ENCODE data around the gene SCN5A.

Gene SCN5A

GRCh38 chr3:38636464-38636863 lies 13.0 kb downstream of the SCN5A start:
- no peaks in the 10 kb centered on the region for H3K36me3 ChIP-seq (ENCODE audit: control insufficient read depth, insufficient read depth, low read length)
- no peaks in the 10 kb centered on the region for H3K27me3 ChIP-seq (ENCODE audit: control insufficient read depth, insufficient read depth, low read length)
- H3K4me1 ChIP-seq (ENCODE audit: control insufficient read depth, insufficient read depth, low read length) = peaks cover 23% of the 10 kb centered on the region
- H3K4me3 ChIP-seq (ENCODE audit: low read depth, low read length) = no peak overlapping the region
- no peaks in the 10 kb centered on the region for H3K9me3 ChIP-seq (ENCODE audit: control insufficient read depth, insufficient read depth, low read length)
- H3K9ac ChIP-seq (ENCODE audit: low read depth, low read length) = no peak overlapping the region

GRCh38 chr3:38634111-38634510 lies 15.4 kb downstream of the SCN5A start:
- Histone ChIP-seq H3K4me1 (ENCODE audit: control insufficient read depth, insufficient read depth, low read length) (peaks cover 30% of the 10 kb centered on the region), H3K9me3 (ENCODE audit: control insufficient read depth, insufficient read depth, low read length) (no peaks in the 10 kb centered on the region), H3K27me3 (ENCODE audit: control insufficient read depth, insufficient read depth, low read length) (no peaks in the 10 kb centered on the region), H3K4me3 (ENCODE audit: low read depth, low read length) (no peak overlapping the region), H3K9ac (ENCODE audit: low read depth, low read length) (no peak overlapping the region), H3K36me3 (ENCODE audit: control insufficient read depth, insufficient read depth, low read length) (no peaks in the 10 kb centered on the region)

- no peak overlapping the region for H3K9ac ChIP-seq (ENCODE audit: low read depth, low read length)
Observed at GRCh38 chr3:38632989-38633388, 16.5 kb downstream of the SCN5A start.

GRCh38 chr3:38630606-38631005 lies 18.9 kb downstream of the SCN5A start:
- H3K9me3 ChIP-seq (ENCODE audit: control insufficient read depth, insufficient read depth, low read length) = no peaks in the 10 kb centered on the region
- no peak overlapping the region for H3K4me3 ChIP-seq (ENCODE audit: low read depth, low read length)
- peaks cover 10% of the 10 kb centered on the region for H3K4me1 ChIP-seq (ENCODE audit: control insufficient read depth, insufficient read depth, low read length)
- no peaks in the 10 kb centered on the region for H3K36me3 ChIP-seq (ENCODE audit: control insufficient read depth, insufficient read depth, low read length)
- H3K27me3 ChIP-seq (ENCODE audit: control insufficient read depth, insufficient read depth, low read length) = no peaks in the 10 kb centered on the region
- H3K9ac ChIP-seq (ENCODE audit: low read depth, low read length) = no peak overlapping the region

More at GRCh38 chr3:38632989-38633388, 16.5 kb downstream of the SCN5A start:
- Histone ChIP-seq H3K27me3 (ENCODE audit: control insufficient read depth, insufficient read depth, low read length) (no peaks in the 10 kb centered on the region), H3K36me3 (ENCODE audit: control insufficient read depth, insufficient read depth, low read length) (no peaks in the 10 kb centered on the region), H3K4me1 (ENCODE audit: control insufficient read depth, insufficient read depth, low read length) (peaks cover 23% of the 10 kb centered on the region), H3K4me3 (ENCODE audit: low read depth, low read length) (no peak overlapping the region), H3K9me3 (ENCODE audit: control insufficient read depth, insufficient read depth, low read length) (no peaks in the 10 kb centered on the region)

GRCh38 chr3:38630070-38630469 lies 19.4 kb downstream of the SCN5A start:
- no peaks in the 10 kb centered on the region for H3K36me3 ChIP-seq (ENCODE audit: control insufficient read depth, insufficient read depth, low read length)
- H3K4me1 ChIP-seq (ENCODE audit: control insufficient read depth, insufficient read depth, low read length) = peaks cover 10% of the 10 kb centered on the region
- H3K27me3 ChIP-seq (ENCODE audit: control insufficient read depth, insufficient read depth, low read length) = no peaks in the 10 kb centered on the region
- H3K9me3 ChIP-seq (ENCODE audit: control insufficient read depth, insufficient read depth, low read length) = no peaks in the 10 kb centered on the region
- no peak overlapping the region for H3K4me3 ChIP-seq (ENCODE audit: low read depth, low read length)
- no peak overlapping the region for H3K9ac ChIP-seq (ENCODE audit: low read depth, low read length)

- no peaks in the 10 kb centered on the region for H3K9me3 ChIP-seq (ENCODE audit: control insufficient read depth, insufficient read depth, low read length)
- H3K4me3 ChIP-seq (ENCODE audit: low read depth, low read length) = no peak overlapping the region
- no peaks in the 10 kb centered on the region for H3K36me3 ChIP-seq (ENCODE audit: control insufficient read depth, insufficient read depth, low read length)
- no peaks in the 10 kb centered on the region for H3K27me3 ChIP-seq (ENCODE audit: control insufficient read depth, insufficient read depth, low read length)
- H3K9ac ChIP-seq (ENCODE audit: low read depth, low read length) = no peak overlapping the region
- H3K4me1 ChIP-seq (ENCODE audit: control insufficient read depth, insufficient read depth, low read length) = peaks cover 10% of the 10 kb centered on the region
Observed at GRCh38 chr3:38628835-38629234, 20.7 kb downstream of the SCN5A start.

- H3K9ac ChIP-seq (ENCODE audit: low read depth, low read length) = no peak overlapping the region
- no peaks in the 10 kb centered on the region for H3K9me3 ChIP-seq (ENCODE audit: control insufficient read depth, insufficient read depth, low read length)
- H3K4me1 ChIP-seq (ENCODE audit: control insufficient read depth, insufficient read depth, low read length) = peaks cover 10% of the 10 kb centered on the region
- no peaks in the 10 kb centered on the region for H3K27me3 ChIP-seq (ENCODE audit: control insufficient read depth, insufficient read depth, low read length)
- no peak overlapping the region for H3K4me3 ChIP-seq (ENCODE audit: low read depth, low read length)
- no peaks in the 10 kb centered on the region for H3K36me3 ChIP-seq (ENCODE audit: control insufficient read depth, insufficient read depth, low read length)
Observed at GRCh38 chr3:38627956-38628355, 21.5 kb downstream of the SCN5A start.

GRCh38 chr3:38626171-38626570 lies 23.3 kb downstream of the SCN5A start:
- H3K36me3 ChIP-seq (ENCODE audit: control insufficient read depth, insufficient read depth, low read length) = no peaks in the 10 kb centered on the region
- no peak overlapping the region for H3K9ac ChIP-seq (ENCODE audit: low read depth, low read length)
- H3K4me1 ChIP-seq (ENCODE audit: control insufficient read depth, insufficient read depth, low read length) = peaks cover 9% of the 10 kb centered on the region
- H3K4me3 ChIP-seq (ENCODE audit: low read depth, low read length) = no peak overlapping the region
- H3K9me3 ChIP-seq (ENCODE audit: control insufficient read depth, insufficient read depth, low read length) = no peaks in the 10 kb centered on the region
- no peaks in the 10 kb centered on the region for H3K27me3 ChIP-seq (ENCODE audit: control insufficient read depth, insufficient read depth, low read length)

GRCh38 chr3:38623539-38623938 lies 25.9 kb downstream of the SCN5A start:
- H3K36me3 ChIP-seq (ENCODE audit: control insufficient read depth, insufficient read depth, low read length) = no peaks in the 10 kb centered on the region
- no peak overlapping the region for H3K4me3 ChIP-seq (ENCODE audit: low read depth, low read length)
- H3K27me3 ChIP-seq (ENCODE audit: control insufficient read depth, insufficient read depth, low read length) = no peaks in the 10 kb centered on the region
- H3K4me1 ChIP-seq (ENCODE audit: control insufficient read depth, insufficient read depth, low read length) = no peaks in the 10 kb centered on the region
- H3K9ac ChIP-seq (ENCODE audit: low read depth, low read length) = no peak overlapping the region
- no peaks in the 10 kb centered on the region for H3K9me3 ChIP-seq (ENCODE audit: control insufficient read depth, insufficient read depth, low read length)

GRCh38 chr3:38622336-38622735 lies 27.2 kb downstream of the SCN5A start:
- H3K9me3 ChIP-seq (ENCODE audit: control insufficient read depth, insufficient read depth, low read length) = no peaks in the 10 kb centered on the region
- no peak overlapping the region for H3K4me3 ChIP-seq (ENCODE audit: low read depth, low read length)
- H3K9ac ChIP-seq (ENCODE audit: low read depth, low read length) = no peak overlapping the region
- no peaks in the 10 kb centered on the region for H3K27me3 ChIP-seq (ENCODE audit: control insufficient read depth, insufficient read depth, low read length)
- H3K4me1 ChIP-seq (ENCODE audit: control insufficient read depth, insufficient read depth, low read length) = no peaks in the 10 kb centered on the region
- H3K36me3 ChIP-seq (ENCODE audit: control insufficient read depth, insufficient read depth, low read length) = no peaks in the 10 kb centered on the region

- Histone ChIP-seq H3K9ac (ENCODE audit: low read depth, low read length) (no peak overlapping the region), H3K4me3 (ENCODE audit: low read depth, low read length) (no peak overlapping the region), H3K4me1 (ENCODE audit: control insufficient read depth, insufficient read depth, low read length) (no peaks in the 10 kb centered on the region), H3K9me3 (ENCODE audit: control insufficient read depth, insufficient read depth, low read length) (no peaks in the 10 kb centered on the region), H3K36me3 (ENCODE audit: control insufficient read depth, insufficient read depth, low read length) (no peaks in the 10 kb centered on the region), H3K27me3 (ENCODE audit: control insufficient read depth, insufficient read depth, low read length) (no peaks in the 10 kb centered on the region)
Observed at GRCh38 chr3:38620236-38620635, 29.3 kb downstream of the SCN5A start.

GRCh38 chr3:38618343-38618742 lies 31.1 kb downstream of the SCN5A start:
- Histone ChIP-seq H3K4me1 (ENCODE audit: control insufficient read depth, insufficient read depth, low read length) (no peaks in the 10 kb centered on the region), H3K36me3 (ENCODE audit: control insufficient read depth, insufficient read depth, low read length) (no peaks in the 10 kb centered on the region), H3K27me3 (ENCODE audit: control insufficient read depth, insufficient read depth, low read length) (no peaks in the 10 kb centered on the region), H3K4me3 (ENCODE audit: low read depth, low read length) (no peak overlapping the region), H3K9me3 (ENCODE audit: control insufficient read depth, insufficient read depth, low read length) (no peaks in the 10 kb centered on the region), H3K9ac (ENCODE audit: low read depth, low read length) (no peak overlapping the region)

GRCh38 chr3:38617586-38617985 lies 31.9 kb downstream of the SCN5A start:
- Histone ChIP-seq H3K4me1 (ENCODE audit: control insufficient read depth, insufficient read depth, low read length) (no peaks in the 10 kb centered on the region), H3K36me3 (ENCODE audit: control insufficient read depth, insufficient read depth, low read length) (no peaks in the 10 kb centered on the region), H3K9ac (ENCODE audit: low read depth, low read length) (no peak overlapping the region), H3K4me3 (ENCODE audit: low read depth, low read length) (no peak overlapping the region), H3K9me3 (ENCODE audit: control insufficient read depth, insufficient read depth, low read length) (no peaks in the 10 kb centered on the region), H3K27me3 (ENCODE audit: control insufficient read depth, insufficient read depth, low read length) (no peaks in the 10 kb centered on the region)
